HG03354 (cell line): ENCODE data around the gene FER.

ENCODE experiments used
- ATAC-seq: cut with Tn5 transposase; IDR thresholded peaks from one replicate; pipeline ENCODE4 v1.9.1; 2021; ENCODE audit warnings: mild to moderate bottlenecking; ENCODE audit not compliant: unreplicated experiment, poor library complexity, severe bottlenecking

FER gene

GRCh38 chr5:109196087-109196822, 448.6 kb downstream of the FER start:
- no peak for ATAC-seq

- no peak for ATAC-seq
These were observed 449.1 kb downstream of the FER start for GRCh38 chr5:109196823-109197160.

DNA sequence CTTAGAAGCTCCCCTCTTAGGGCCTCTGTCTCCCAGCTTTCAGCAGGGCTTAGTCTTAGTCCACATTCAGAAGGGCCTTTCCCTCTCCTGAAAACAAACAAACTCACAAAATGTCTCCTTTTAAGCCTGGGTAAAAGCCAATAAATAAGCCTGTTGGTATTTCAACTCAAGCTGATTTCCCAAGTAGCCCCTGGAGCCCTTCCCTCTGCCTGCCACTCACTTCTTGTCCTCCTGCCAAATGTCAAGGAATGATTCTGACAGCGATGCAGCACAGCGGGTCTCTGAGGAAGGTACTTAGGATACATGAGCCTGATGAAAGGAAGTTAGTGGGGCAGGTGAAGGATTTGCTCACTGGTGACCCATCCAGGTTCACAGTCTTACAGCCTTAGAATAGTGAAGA, 451.6 kb downstream of the FER start:
- ATAC-seq, result no peak

DNA sequence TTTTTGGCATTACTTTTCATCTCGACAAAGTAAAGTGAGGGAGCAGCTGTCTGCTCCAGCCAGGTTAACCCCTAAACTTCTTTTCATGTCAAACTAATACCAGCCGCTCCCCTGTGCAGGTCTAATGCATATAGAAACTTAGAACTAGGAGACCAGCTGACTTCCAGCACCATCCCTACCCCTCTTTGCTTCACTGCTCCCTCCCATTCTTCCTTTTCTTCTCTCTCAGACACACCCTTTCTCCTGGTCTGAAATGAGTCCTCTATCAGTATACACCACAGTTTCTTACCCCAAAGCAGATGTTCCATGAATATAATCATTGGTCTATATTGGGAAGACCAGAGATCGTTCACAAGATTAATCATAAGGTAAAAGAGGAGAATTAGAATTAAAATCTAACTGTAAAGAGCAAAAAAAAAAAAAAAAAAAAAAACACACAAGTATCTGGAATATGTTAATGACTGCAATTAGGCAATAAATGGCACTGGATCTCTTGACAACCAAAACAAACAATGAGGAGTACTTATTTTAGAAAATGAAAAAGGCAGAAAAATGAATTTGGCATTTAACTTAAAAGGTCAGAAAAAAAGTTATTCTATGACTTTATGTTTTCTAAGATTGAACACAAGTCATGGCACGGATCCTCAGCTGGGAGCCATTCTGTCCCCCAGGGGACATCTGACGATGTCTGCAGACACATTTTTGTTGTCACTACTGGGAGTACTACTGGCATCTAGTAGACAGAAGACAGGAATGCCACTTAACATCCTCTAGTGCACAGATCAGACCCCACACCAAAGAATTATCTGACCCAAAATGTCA, 452.3 kb downstream of the FER start:
- ATAC-seq, result no peak

GRCh38 chr5:109215040-109215439, 467.3 kb downstream of the FER start:
- ATAC-seq, result no peak

DNA sequence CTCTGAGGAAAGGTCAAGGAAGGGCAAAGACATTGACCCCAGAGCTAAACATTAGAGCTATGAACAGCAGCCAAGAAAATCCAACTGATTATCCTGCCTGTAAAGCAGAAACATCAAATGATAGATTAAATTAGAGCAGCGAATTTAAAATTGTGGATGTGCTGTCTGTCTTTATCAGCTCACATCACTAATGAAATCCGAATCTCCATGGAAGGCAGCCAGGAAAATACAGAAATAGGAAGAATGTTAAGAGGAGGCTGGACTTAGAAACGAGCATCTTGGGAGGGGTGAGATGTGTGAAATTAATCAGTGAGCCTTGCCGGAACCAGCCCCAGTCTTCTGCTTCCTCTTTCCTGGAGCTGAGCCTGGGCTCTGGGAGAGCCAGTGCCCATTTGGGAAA, 471.1 kb downstream of the FER start:
- no peak for ATAC-seq

GRCh38 chr5:109223531-109223930, 475.8 kb downstream of the FER start:
- no peak for ATAC-seq

DNA sequence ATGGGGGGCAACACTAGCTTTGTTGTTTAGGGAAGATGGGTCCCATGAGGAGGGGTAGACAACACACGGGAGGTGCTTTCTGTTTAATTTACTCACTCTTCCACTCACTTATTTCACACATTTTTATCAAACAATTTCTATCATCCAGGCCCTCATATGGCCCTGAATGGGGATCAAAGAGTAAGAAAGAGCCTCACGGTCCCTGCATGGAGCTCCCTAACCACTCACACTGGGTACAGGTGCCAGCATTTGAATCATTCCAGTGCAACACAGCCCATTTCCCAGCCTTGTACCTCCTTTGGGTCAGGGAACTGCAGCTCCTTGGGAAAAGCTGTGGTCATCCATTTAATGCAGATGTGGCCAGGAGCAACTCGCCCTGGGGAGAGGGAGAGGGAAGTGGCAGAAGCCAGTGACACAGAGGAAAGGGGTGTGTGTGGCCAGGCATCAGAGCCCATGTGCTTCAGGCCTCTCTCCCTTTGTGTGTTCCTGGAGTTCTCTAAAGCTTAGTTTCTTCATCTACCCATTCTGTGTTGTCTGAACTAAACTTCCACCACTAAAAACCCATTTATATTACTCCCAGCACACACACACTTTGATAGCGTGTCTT, 476.7 kb downstream of the FER start:
- ATAC-seq, result no peak

DNA sequence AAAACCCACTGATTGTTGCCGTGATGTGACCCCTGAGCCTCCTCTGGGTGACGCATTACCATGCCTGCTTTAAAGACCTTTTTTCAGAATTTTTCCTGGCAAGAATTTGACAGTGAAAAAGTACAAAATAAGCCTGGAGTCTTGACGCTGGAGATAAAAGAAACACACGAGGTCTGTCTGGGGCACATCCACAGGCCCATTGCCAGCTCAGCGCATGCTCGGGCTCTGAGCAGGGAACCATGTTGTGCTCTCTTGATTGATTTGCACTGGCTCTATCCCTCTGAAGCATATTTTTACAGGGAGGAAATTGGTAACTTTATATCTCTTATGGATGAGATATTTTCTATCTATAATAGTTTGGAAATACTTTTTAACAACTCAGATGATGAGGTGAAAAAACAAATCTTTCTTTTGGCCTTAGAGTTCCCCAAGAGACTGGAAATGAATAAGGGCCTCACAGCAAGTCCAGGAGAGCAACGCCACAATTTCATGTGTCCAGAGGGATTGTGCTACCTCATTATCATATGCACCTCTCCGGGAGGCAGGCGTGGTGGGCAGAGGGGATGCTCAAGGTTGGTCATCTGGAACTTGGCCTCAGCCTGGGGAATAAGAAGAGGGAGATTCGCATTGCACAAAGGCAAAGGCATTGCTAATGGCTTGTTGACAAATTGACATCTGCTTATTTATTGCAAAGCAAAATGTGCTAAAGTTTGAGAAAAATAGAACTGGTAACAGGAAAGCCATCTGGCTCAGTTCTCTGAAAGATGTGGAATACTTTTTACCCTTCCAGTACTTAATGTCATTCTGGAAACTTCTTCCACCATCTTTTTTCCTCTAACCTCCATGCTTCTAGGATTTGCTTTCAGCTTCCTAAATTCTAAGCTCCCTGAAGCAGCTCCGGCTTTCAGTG, 478.3 kb downstream of the FER start:
- no peak for ATAC-seq

DNA sequence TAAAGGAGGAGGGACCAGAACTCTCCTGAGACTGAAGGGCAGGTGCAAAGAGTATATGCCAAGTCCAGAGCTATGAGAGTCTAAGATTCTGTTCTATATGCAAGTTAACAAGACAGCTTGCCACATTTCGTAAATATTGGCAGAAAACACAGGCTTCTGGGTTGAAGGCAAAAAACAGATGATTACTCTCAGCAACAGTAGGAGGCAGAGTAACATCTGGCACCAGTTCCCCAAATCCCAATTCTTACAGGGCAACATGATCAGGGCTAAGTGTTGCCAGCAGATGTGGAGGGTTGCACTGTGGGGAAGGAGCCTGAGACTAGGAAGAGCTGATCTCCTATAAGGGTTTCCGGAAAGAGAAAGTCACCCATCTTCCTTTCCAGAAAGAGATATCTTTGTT, 482.7 kb downstream of the FER start:
- ATAC-seq, result no peak

- ATAC-seq, result no peak
These were observed 483.6 kb downstream of the FER start for GRCh38 chr5:109231331-109231730.

- no peak for ATAC-seq
These were observed 486.7 kb downstream of the FER start for GRCh38 chr5:109234381-109234780.

GRCh38 chr5:109239456-109239855, 491.8 kb downstream of the FER start:
- no peak for ATAC-seq

DNA sequence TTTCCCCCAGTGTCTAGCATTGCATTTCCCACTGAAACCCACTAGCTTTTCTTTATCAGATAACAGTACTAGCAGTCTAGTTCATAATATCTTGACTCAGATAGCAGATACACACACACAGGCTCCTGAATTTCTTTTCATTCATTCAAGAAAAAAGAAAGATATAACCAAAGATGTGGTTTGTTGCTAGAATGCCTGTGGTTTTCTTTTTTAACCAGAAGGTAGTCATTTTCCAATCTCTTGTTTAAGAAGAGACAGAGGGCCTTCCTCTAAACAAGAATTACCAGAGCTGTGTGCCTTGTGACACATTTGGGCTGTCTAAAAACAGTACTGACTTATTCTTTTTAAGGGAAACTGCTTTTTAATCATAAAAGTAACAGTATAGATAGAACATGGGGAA, 494.8 kb downstream of the FER start:
- ATAC-seq, result no peak

- no peak for ATAC-seq
These were observed 498.7 kb downstream of the FER start for GRCh38 chr5:109246395-109246794.
